Measurements from ENCODE around the gene LRMDA.
A peak's percentile ranks its signal among the peaks of the same experiment; 100 is the strongest.

Gene LRMDA

GRCh38 chr10:75402486-75403143, 28.8 kb upstream of the LRMDA start:
- peak; percentile 66 for DNase-seq

DNA sequence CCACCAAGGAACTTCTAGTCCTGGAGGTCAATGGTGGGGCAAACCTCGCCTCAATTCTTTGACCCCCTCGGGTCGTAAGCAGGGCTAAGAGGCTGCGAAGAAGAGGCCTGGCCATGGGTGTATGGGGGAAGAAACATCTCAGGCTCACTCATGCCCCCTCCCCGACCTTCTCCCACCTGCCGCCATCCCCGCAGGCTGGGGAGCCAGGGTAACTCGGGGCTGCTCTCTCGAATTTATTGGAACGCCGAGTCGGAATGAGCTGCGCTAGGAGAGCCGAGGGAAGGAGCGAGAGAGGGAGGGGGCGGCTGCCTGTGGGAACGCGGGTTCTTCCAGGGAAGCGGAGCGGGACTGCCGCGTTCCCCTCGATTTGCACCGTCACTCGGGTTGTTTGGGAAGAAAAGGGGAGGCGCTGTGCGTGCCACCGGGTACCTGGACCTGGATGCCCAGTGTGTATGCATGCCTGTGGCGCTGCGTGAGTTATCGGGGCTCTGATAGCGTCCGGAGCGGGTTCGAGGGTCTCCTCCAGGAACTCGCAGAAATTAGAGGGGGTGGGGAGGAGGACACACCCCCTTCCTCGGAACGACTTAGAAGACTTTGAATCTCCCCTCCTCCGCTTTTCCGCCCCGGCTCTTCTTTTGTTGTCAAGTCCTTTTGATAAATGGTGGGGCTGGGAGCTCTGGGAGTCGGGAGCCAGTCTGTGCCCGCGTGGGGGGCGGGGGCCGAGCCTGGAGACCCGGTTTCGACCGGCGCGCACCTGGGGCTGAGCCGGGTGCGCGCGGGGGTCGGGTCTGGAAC, 28.1 kb upstream of the LRMDA start:
- no peak for DNase-seq

DNA sequence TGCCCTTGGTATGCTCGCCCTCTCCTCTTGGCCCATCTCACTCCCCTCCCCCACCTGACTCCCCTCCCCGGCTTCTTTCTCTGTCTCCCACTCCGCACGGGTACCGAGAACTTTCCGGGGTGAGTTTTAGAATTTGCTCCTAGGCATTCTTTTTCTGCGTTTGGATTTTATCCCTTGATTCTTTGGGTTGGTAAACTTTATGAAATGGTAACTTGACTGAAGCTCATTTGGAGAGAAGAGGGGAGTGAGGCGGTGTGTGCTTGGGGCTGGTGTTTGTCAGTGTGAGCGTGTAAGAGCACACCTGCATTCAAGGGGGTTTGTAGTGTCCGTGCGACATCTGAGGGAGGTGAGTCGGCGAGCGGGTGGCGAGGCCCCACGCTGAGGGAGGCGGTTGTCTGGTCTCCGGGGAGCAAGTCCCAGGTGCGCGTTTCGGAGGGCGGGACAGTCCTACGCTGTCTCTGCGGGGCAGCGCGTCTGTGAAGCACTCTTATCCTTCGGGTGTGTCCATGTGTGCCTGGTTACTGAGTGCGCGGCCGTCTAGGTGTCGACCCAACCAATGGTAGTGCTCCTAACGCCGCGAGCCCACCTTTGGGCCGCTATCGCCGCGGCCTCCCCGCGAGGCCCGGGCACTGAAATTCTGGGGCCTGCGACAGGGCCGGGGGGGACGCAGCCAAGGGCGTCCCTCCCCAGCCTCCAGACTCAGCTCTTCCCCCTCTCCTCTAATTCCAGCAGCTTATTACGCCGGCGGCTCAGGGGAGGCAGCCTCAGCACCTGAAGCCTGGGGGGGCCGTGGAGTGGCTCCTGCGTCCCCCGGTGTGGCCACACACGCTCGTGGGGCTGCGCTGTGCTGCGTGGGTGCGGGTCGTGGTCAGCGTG, 27.2 kb upstream of the LRMDA start:
- DNase-seq, result no peak

GRCh38 chr10:75404815-75405597, 26.4 kb upstream of the LRMDA start:
- DNase-seq, result no peak

- DNase-seq, result no peak
These were observed 25.6 kb upstream of the LRMDA start for GRCh38 chr10:75405598-75406461.

- DNase-seq, result no peak
These were observed 24.8 kb upstream of the LRMDA start for GRCh38 chr10:75406462-75407223.

GRCh38 chr10:75407224-75407712, 24.2 kb upstream of the LRMDA start:
- DNase-seq, result no peak

- no peak for DNase-seq
These were observed 23.5 kb upstream of the LRMDA start for GRCh38 chr10:75407713-75408508.

DNA sequence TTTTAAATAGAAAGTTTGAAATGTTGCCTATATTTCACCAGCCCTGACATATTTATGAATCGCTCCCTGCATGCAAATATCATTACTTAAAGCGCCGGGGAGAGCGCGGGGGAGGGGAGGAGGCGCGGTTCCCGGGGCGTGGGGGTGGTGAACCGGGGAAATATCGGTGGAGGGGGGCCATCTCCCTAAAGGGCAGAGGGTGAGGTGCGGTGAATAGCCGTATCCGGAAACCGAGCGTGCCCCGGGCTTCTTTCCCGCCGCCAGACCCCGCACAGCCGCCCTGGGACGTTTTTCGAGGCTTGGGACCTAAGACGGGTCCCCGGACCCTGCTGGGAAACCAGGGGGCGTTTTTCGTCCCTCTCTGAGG, 22.9 kb upstream of the LRMDA start:
- DNase-seq, result no peak

DNA sequence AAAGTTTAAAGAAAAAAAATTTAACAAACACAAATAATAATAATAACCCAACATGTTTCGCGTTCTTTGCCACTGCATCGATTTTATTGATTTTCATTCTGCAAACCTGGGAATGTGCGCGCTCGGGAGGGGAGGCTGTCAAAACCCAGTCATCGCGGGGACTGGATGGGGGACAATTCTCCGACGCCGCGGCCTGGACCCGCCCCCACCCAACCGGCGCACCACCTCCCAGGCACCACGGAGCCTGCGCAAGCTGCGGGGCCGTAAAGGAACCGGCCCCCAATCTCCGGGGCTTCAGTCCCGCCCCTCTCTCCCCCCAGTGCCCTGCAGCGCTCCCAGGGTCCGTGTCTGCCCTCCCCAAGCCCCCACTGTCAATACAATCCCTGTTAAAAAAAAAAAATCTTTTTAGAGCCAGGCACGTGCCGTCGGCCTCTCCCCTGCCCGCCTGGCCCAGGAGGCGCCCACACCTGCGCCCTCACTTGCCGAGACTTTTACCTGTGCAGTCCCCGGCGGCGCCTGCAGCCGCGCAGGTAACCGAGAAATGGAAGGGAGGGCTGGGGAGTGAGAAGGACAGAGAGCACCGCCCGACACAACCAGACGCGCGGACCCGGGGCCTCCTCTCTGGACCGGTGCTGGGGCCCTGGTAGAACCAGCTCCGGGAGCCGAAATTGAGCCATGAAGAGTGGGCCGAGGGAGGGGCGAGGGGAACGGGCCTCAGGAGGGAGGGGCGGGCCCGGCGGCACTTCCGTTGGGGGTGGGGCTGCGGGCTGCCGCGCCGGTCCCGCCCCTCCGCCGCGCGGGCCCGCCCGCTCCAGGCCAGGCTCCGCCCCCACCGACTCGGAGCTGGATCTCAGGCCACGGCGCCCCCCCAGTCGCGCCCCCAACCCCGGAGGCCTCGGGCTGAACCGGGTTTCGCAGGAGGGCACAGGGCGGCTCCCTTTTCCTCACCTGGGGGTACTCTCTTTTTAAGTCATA, 22.2 kb upstream of the LRMDA start:
- DNase-seq, result no peak

DNA sequence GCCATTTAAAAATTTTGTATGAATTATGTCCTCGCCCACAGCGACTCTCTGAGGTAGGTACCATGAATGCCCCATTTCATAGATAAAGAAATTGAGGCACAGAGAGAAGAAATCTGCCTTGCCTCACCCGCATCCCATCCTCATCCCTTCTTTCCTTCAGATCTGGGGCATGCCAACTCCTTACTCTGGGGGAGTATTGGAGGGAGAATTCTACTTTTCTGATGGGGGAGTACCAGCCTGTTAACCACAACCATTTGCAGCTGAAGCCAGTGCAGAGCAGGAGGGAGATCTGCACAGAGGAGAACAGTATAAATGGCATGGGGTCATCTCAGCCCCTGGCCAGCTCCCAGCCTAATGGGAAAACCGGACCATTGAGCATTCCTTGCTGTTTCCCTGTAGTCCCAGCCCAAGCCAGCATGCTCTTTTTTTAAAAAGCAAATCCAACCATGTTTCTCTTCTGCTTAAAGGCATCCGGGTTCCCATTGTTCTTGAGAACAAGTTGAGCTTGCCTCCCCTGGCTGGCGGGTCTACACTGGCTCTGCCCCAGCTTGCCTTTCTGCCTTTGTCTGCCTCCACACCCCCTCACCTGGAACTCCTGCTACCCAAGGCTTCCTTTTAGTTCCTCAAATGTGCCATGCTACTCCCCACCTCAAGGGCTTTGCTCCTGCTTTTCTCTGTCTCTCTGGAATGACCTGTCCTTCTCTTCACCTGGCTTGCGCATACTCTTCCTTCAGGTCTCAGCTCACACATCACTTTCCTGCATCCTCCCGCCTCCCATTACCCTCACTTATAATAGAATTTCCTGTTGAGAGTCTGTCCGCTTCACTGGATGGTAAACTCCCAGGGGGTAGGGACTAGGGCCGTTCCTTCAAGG, 21.1 kb upstream of the LRMDA start:
- DNase-seq, result no peak

- no peak for DNase-seq
These were observed 16.9 kb upstream of the LRMDA start for GRCh38 chr10:75414527-75414926.

DNA sequence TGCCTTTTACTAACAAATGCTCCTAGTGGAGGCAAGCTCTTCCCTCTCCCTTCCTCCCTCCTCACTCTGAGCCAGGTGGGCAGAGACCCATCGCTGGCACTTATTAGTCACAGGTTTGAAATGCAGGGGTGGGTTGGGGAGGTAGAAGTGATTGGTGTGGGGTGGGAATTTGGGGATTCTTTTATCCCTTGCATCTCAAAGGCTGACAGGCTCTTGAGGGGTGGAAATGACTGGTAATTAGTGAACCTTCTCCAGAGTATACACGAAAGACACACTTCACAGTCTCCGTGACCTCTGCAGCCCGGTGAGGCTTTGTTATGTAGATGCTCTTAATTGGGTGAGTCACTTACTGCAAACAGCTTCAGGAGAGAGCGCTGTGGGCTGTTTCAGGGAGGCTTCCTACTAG, 13.9 kb upstream of the LRMDA start:
- DNase-seq, result no peak

DNA sequence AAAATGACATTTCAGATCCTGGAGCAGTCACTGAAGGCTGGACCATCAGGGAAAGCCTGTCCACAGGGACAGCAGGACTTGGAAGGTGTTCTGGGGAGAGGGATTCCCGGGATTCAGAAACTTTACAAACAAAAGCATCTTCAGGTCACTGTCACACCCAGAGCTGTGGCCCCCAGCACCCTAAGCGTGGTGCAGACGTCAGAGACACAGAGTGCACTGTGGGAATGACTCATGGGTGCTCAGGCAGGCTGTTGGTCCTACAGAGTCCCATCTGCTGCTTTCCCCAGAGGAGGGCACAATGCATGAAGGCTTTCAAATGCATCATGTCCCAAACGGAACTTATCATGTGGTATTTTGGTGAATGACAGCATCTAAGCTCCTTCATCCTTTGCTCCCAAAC, 13.1 kb upstream of the LRMDA start:
- no peak for DNase-seq

GRCh38 chr10:75418712-75419111, 12.7 kb upstream of the LRMDA start:
- no peak for DNase-seq

DNA sequence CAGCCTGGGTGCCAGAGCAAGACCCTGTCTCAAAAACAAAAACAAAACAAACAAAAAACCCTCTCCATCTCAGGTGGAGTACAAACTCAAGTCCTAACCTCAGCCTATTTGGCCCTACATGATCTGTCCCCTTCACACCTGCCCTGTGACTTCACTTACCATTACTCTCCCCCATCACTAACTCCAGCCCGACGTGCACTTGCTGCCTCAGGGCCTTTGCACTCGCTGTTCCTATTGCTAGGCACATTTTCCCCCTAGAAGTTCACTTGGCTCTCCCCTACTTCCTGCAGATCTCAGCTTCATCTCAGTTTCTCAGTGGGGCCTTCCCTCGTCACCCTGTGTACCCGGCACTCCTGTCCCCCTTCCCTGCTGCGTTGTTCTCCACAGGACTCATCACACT, 8.5 kb upstream of the LRMDA start:
- DNase-seq, result no peak

DNA sequence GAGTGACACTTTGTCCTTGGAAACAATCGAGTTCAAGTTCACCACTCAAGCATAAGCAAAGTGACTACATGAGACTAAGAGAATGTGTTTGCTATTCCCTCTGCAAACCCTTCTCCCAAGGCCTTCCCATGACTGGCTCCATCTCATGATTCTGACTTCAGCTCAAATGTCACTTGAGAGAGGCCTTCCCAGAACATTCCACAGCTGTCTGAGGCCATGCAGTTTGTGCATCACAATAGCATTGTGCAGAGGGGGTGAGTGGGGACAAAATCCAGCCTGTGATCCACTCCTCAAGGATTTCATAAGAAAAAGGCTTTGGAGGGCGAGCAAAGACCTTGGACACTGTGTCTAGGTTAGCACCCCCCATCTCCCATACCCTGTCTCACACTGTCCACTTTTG, 6.9 kb upstream of the LRMDA start:
- no peak for DNase-seq
